Measurements from ENCODE around the gene PADI2.

Gene PADI2

GRCh38 chr1:17053086-17053684 is 66.1 kb downstream of the PADI2 start:
- DNase-seq = no peak

DNA sequence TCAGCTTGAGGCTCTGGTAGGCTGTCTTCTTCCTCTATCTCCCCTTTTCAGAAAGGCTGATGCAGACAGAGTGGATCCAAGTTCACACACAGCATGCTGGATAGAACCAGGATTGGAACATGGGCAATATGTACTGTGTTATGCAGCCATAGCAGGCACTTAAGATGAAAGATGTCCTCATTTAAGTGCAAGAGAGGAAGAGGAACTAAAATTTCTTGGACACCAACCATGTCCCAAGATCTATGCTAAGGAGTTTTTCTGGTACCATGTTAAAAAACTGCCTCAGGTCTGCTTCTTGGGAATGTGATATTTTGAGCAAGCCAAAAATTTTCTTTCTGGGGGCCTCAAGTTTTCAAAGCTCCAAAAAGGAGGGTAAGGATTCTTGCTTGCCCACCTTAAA is 66.6 kb downstream of the PADI2 start:
- DNase-seq = no peak

- DNase-seq = no peak
These were observed 67.2 kb downstream of the PADI2 start for GRCh38 chr1:17052038-17052437.

- DNase-seq = no peak
These were observed 71.3 kb downstream of the PADI2 start for GRCh38 chr1:17047924-17048323.

DNA sequence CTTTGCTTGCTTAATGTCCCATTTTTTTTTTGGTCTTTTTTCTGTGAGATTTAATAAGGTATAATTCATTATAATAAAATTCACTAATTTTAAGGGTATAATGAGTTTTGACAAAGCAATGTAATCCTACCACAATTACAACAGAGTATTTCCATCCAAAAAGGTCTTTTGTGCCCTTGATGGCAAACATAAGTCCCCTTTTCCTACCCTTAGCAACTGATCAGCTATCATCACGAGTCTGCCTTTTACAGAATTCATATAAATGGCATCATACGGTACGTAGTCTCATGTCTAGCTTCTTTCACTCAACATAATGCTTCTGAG is 73.0 kb downstream of the PADI2 start:
- no peak for DNase-seq

GRCh38 chr1:17045634-17046333 is 73.5 kb downstream of the PADI2 start:
- DNase-seq = no peak

DNA sequence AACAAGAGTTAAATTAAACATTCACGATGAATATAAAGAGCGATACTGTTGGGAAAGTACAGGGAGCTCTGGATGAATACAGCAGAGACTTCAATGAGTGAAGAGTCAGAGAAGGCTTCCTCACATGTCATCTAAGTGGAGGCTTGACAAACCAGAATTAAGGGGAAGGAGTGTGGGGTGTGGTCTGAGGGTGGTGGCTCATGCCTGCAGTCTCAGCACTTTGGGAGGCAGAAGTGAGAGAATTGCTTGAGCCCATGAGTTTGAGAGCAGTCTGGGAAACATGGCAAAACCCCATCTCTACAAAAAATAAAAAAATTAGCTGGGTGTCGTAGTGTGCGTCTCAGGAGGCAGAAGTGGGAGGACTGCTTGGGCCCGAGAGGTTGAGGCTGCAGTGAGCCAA is 74.1 kb downstream of the PADI2 start:
- no peak for DNase-seq

GRCh38 chr1:17043676-17044075 is 75.6 kb downstream of the PADI2 start:
- no peak for DNase-seq

- no peak for DNase-seq
These were observed 79.1 kb downstream of the PADI2 start for GRCh38 chr1:17040135-17040534.

DNA sequence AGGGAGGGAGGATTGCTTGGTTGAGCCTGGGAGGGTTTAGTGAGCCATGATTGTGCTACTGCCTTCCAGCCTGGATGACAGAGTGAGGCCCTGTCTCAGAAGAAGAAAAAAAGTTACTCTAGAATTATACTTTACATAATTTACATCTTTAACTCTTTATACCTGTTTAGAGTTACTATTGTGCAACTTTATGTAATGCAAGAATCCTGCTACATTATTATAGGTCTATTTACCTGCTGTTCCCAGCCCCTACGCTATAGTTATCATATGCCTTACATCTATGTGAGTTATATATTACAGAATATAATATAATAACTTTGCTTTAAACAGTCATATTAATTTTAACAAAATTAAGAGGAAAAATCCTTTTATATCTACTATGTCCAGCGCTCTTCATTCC is 79.7 kb downstream of the PADI2 start:
- DNase-seq = no peak

DNA sequence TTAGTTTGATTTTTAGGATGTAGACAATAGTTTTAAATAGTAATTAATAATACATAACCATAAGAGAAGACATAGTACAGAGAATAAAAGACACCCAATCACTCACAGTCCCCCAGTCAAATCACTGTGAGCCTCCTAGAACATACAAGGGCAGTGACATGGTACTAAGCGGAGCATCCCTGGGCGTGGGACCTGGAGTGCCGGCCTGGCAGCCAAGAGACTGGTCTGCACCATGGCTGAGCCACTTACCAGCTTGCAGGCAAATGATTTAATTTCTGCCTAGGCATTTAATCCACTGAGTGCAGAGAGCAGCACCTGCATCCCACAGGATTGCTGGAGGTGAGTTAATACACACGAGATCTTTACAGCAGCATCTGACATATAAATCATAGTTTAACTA is 85.8 kb downstream of the PADI2 start:
- no peak for DNase-seq

DNA sequence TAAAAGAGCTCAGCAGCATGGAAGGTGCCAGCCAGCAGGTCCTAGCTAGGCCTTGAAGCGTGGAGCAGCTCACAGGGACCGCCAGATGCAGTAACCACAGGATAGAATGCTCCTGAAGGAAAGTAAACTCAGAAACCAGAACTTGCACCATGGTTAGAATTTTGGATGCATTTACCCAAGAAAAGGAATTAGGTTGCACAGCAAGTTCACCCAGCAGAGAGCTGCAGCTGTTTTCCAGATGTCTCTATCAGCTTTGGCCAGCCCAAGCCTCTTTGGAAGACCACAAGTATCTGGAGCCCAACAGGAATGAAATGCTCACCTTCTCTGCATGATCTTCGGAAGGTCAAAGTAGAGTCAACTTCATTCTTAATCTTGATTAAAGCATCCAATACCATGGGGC is 86.5 kb downstream of the PADI2 start:
- no peak for DNase-seq

DNA sequence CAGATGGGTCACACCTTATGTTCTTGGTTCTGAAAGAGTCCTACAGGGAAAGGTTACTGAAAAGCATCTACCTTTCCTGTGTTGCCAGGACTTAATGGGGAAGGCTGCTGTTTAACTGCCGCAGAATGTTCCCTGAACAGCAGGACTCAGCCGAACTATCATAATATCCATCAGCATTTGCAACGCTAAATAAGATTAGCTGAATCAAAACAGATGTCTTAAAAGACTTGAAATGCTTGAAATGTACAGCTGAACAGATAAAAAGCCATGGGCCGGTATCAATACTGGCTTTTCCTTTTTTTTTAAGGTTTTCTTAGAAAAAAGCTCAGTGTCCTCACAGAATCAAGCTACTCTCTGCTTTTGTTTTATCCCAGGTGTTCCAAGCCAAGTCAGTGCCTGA is 87.8 kb downstream of the PADI2 start:
- DNase-seq = no peak

GRCh38 chr1:17030206-17030605 is 89.0 kb downstream of the PADI2 start:
- DNase-seq = no peak

DNA sequence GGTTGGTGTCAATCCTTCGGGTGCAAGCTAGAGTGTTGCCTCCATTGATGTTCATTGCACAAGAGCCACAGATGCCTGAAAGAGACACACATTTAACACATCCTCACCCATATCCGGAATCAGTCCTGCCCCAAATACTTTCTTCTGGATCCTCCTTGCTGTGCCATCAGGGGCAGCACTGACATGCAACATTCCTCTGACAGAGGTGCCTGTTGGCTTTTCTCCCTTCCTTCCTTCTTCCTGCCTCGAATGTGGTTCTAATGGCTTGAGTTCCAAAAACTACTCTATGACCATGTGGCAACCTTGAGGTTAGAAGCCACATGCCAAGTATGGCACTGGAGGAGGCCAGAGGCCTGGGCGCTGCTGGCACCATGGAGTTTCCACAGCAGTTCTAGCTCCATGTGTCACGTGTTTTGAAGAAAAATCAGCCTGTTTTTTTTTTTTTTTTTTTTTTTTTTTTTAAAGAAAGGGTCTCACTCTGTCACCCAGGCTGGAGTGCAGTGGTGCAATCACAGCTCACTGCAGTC is 90.5 kb downstream of the PADI2 start:
- DNase-seq = no peak

GRCh38 chr1:17027900-17028299 is 91.4 kb downstream of the PADI2 start:
- no peak for DNase-seq

GRCh38 chr1:17027403-17027802 is 91.8 kb downstream of the PADI2 start:
- no peak for DNase-seq

- no peak for DNase-seq
These were observed 94.5 kb downstream of the PADI2 start for GRCh38 chr1:17024721-17025120.

GRCh38 chr1:17023573-17023972 is 95.7 kb downstream of the PADI2 start:
- DNase-seq = no peak

GRCh38 chr1:17023102-17023501 is 96.1 kb downstream of the PADI2 start:
- DNase-seq = no peak

DNA sequence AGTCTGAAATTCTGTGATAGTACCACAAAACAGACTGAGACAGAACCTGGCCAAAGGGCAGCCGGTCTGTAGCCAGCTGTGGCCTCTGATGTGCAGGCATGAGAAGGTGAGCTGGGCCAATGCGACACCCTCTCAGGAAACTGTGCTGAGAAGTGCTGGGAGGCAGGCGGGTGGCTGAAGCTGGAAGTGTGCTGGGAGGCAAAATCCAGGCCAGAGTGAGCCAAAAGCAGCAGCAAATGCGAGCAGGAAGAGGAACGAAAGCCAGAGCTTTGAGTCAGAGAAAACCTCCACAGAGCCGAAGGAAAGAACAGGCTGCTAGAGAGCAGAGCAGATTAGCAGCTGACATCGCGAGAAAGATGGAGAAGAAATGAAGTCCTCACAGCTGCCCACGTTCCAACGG is 97.4 kb downstream of the PADI2 start:
- no peak for DNase-seq

GRCh38 chr1:17020502-17020901 is 98.7 kb downstream of the PADI2 start:
- DNase-seq = no peak

- no peak for DNase-seq
These were observed 100.4 kb downstream of the PADI2 start for GRCh38 chr1:17018849-17019248.

DNA sequence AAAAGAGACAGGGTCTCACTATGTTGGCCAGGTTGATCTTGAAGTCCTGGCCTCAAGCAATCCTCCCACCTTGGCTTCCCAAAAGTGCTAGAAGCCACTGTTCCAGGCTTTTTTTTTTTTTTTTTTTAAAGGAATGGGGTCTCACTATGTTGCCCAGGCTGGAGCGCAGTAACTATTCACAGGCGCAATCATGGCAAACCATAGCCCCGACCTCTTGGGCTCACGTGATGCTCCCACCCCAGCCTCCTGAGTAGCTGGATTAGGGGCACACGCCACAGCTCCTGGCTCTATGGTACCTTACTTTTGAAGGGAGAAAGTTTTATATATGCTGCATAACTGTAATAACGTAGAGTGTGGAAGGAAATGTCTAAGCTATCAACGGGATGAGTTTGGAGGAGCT is 101.8 kb downstream of the PADI2 start:
- no peak for DNase-seq
